H1 (cell line): ENCODE measurements around the gene MEF2C. TPM values are rescaled to one million over a fixed set of nuclear protein-coding genes. Genes with fewer than 3 reads are reported as not detected.

Experiments used
- CTCF ChIA-PET: fragments of 300-600 bp; sonication (Branson Sonifier 250); formaldehyde crosslinking; loops from one replicate; lab custom pipeline; 2021; ENCODE audit not compliant: partially characterized antibody; lab: Charles Lee
- POLR2A ChIA-PET: fragments of 300-600 bp; sonication (Branson Sonifier 250); formaldehyde crosslinking; loops from one replicate; lab custom pipeline; 2021; ENCODE audit warnings: inconsistent platforms; ENCODE audit not compliant: partially characterized antibody; lab: Charles Lee
- DNase-seq, 2 experiments: peaks; one replicate each; pipeline versions ENCODE4 v3.0.0 to v3.0.0-alpha.2; 2010 to 2022; ENCODE audit warnings: low spot score in 2 of 2, low read depth in 1 of 2, mixed read lengths in 1 of 2
- FAIRE-seq: peaks from 2 replicates; lab custom pipeline; 2011; peaks lifted over from hg19 to GRCh38; lab: Jason Lieb, UNC
- H2AFZ ChIP-seq: 2 replicates; pipeline ENCODE4 v1.8.1; 2012; ENCODE audit warnings: low read length, inconsistent platforms
- H2AK5ac ChIP-seq: 2 replicates; pipeline ENCODE4 v1.6.1; 2013; ENCODE audit warnings: low read depth, low read length
- H2BK120ac ChIP-seq: replicated peaks from 2 replicates; pipeline ENCODE3; 2013; ENCODE audit warnings: low read depth, low read length, inconsistent platforms
- H2BK12ac ChIP-seq: 2 replicates; pipeline ENCODE4 v1.6.1; 2013; ENCODE audit warnings: low read depth, low read length
- H2BK15ac ChIP-seq: 2 replicates; pipeline ENCODE4 v1.6.1; 2013; ENCODE audit warnings: low read length
- H2BK20ac ChIP-seq: 2 replicates; pipeline ENCODE4 v1.6.1; 2013; ENCODE audit warnings: low read length
- H2BK5ac ChIP-seq: 2 replicates; pipeline ENCODE4 v1.6.1; 2013; ENCODE audit warnings: low read depth, low read length
- H3K14ac ChIP-seq: 2 replicates; pipeline ENCODE4 v1.6.1; 2013; ENCODE audit warnings: inconsistent platforms; ENCODE audit not compliant: insufficient read length
- H3K18ac ChIP-seq: 2 replicates; pipeline ENCODE4 v1.6.1; 2013; ENCODE audit warnings: low read length; ENCODE audit errors: extremely low read depth
- H3K23ac ChIP-seq: 2 replicates; pipeline ENCODE4 v1.6.1; 2013; ENCODE audit warnings: inconsistent platforms; ENCODE audit not compliant: insufficient read length
- H3K23me2 ChIP-seq: 2 replicates; pipeline ENCODE4 v1.6.1; 2013; ENCODE audit warnings: low read depth, low read length
- H3K27ac ChIP-seq: 2 replicates; pipeline ENCODE4 v1.6.1; 2011; ENCODE audit warnings: low read depth, low read length, inconsistent platforms
- H3K27me3 ChIP-seq, 4 experiments: replicated peaks in 1 of 4; 1 replicate in 1 of 4; 2 replicates in 3 of 4; pipeline versions ENCODE4 v1.6.1 to v1.8.1; 2011 to 2013; ENCODE audit warnings: low read length in 3 of 4, mild to moderate bottlenecking in 3 of 4, inconsistent platforms in 2 of 4, mixed read lengths in 2 of 4, moderate library complexity in 1 of 4; ENCODE audit not compliant: control insufficient read depth in 3 of 4, insufficient read depth in 3 of 4; ENCODE audit errors: extremely low read depth in 1 of 4
- H3K36me3 ChIP-seq, 4 experiments: 2 replicates each; pipeline versions ENCODE4 v1.6.1 to v1.8.1; 2011 to 2013; ENCODE audit warnings: mild to moderate bottlenecking in 4 of 4, low read length in 3 of 4, moderate library complexity in 2 of 4, control low read depth in 1 of 4, inconsistent platforms in 1 of 4; ENCODE audit not compliant: insufficient read depth in 4 of 4, control insufficient read depth in 2 of 4
- H3K4ac ChIP-seq: replicated peaks from 2 replicates; pipeline ENCODE3; 2013; ENCODE audit warnings: low read length, low read depth, mixed read lengths, inconsistent platforms; ENCODE audit not compliant: insufficient read length
- H3K4me1 ChIP-seq, 4 experiments: replicated peaks in 1 of 4; 1 replicate in 1 of 4; 2 replicates in 3 of 4; pipeline versions ENCODE4 v1.6.1 to v1.8.1; 2011 to 2013; ENCODE audit warnings: low read length in 3 of 4, inconsistent platforms in 2 of 4, mixed read lengths in 1 of 4; ENCODE audit not compliant: insufficient read depth in 4 of 4, control insufficient read depth in 3 of 4
- H3K4me2 ChIP-seq, 2 experiments: 2 replicates each; pipeline versions ENCODE4 v1.6.1 to v1.8.1; 2011 to 2013; ENCODE audit warnings: low read depth in 2 of 2, low read length in 2 of 2, control low read depth in 1 of 2, inconsistent platforms in 1 of 2, mild to moderate bottlenecking in 1 of 2; ENCODE audit not compliant: insufficient read depth in 1 of 2
- H3K4me3 ChIP-seq, 4 experiments: fragments of 200-600, 300-600 bp in 1 of 4; sonication (generic), shearing (Covaris generic), sonication (Bioruptor Twin) in 1 of 4; 2 replicates each; pipeline versions ENCODE4 v1.5.1 to v1.8.1; 2011 to 2016; ENCODE audit warnings: low read length in 4 of 4, low read depth in 3 of 4, control low read depth in 2 of 4, inconsistent platforms in 2 of 4, mild to moderate bottlenecking in 2 of 4, mixed read lengths in 1 of 4, moderate library complexity in 1 of 4; ENCODE audit not compliant: insufficient read depth in 2 of 4; ENCODE audit errors: extremely low read depth in 1 of 4
- H3K56ac ChIP-seq: replicated peaks from 2 replicates; pipeline ENCODE3; 2013; ENCODE audit warnings: low read depth, mild to moderate bottlenecking, mixed read lengths, low read length, inconsistent platforms; ENCODE audit not compliant: insufficient read length
- H3K79me1 ChIP-seq: 2 replicates; pipeline ENCODE4 v1.6.1; 2013; ENCODE audit warnings: low read depth, low read length, control low read depth
- H3K79me2 ChIP-seq, 2 experiments: 2 replicates each; pipeline versions ENCODE4 v1.6.1 to v1.8.1; 2012 to 2013; ENCODE audit warnings: low read length in 2 of 2, mild to moderate bottlenecking in 2 of 2, inconsistent platforms in 1 of 2; ENCODE audit not compliant: insufficient read depth in 2 of 2, control insufficient read depth in 1 of 2
- H3K9ac ChIP-seq, 4 experiments: replicated peaks in 1 of 4; 1 replicate in 1 of 4; 2 replicates in 3 of 4; pipeline versions ENCODE4 v1.6.1 to v1.8.1; 2011 to 2013; ENCODE audit warnings: low read depth in 3 of 4, low read length in 3 of 4, control low read depth in 2 of 4, mild to moderate bottlenecking in 2 of 4, moderate library complexity in 2 of 4, inconsistent platforms in 1 of 4; ENCODE audit errors: extremely low read depth in 1 of 4
- H3K9me3 ChIP-seq, 2 experiments: 2 replicates each; pipeline versions ENCODE4 v1.6.1 to v1.8.1; 2012 to 2013; ENCODE audit warnings: mild to moderate bottlenecking in 2 of 2, moderate library complexity in 2 of 2, control low read depth in 1 of 2, inconsistent platforms in 1 of 2, low read depth in 1 of 2, low read length in 1 of 2, mixed read lengths in 1 of 2; ENCODE audit not compliant: insufficient read depth in 2 of 2
- H4K20me1 ChIP-seq, 2 experiments: replicated peaks in 1 of 2; 2 replicates each; pipeline versions ENCODE3 to v1.8.1; 2011 to 2013; ENCODE audit warnings: inconsistent platforms in 2 of 2, low read length in 2 of 2, mild to moderate bottlenecking in 1 of 2; ENCODE audit not compliant: insufficient read depth in 2 of 2, control insufficient read depth in 1 of 2
- H4K5ac ChIP-seq: 2 replicates; pipeline ENCODE4 v1.6.1; 2013; ENCODE audit warnings: low read length, low read depth, mixed read lengths, inconsistent platforms; ENCODE audit not compliant: insufficient read length
- H4K8ac ChIP-seq: 2 replicates; pipeline ENCODE4 v1.8.0; 2013; ENCODE audit warnings: mild to moderate bottlenecking, moderate library complexity, low read length, inconsistent platforms; ENCODE audit not compliant: insufficient read depth; ENCODE audit errors: extremely low read depth
- H4K91ac ChIP-seq: replicated peaks from 2 replicates; pipeline ENCODE3; 2013; ENCODE audit warnings: low read length, mixed read lengths, inconsistent platforms; ENCODE audit not compliant: insufficient read length
- BACH1 ChIP-seq: IDR thresholded peaks from 2 replicates; pipeline ENCODE4 v1.6.1; 2012; ENCODE audit warnings: low read length, improper control_type of control experiment
- BCL11A ChIP-seq, 2 experiments: IDR thresholded peaks; one replicate each; pipeline ENCODE4 v1.6.1; 2011; ENCODE audit warnings: low read depth in 2 of 2, low read length in 2 of 2, mild to moderate bottlenecking in 2 of 2
- CBX5 ChIP-seq: fragments of 300-800, 300-1000 bp; sonication (generic); IDR thresholded peaks from 2 replicates; pipeline ENCODE4 v1.7.1; 2016; ENCODE audit warnings: antibody characterized with exemption, low read length, low read depth
- EGR1 ChIP-seq: IDR thresholded peaks from 2 replicates; pipeline ENCODE4 v1.6.1; 2011; ENCODE audit warnings: low read depth, low read length, borderline replicate concordance
- EP300 ChIP-seq, 2 experiments: IDR thresholded peaks; 1 replicate in 1 of 2; 2 replicates in 1 of 2; pipeline ENCODE4 v1.6.1; 2011 to 2012; ENCODE audit warnings: low read depth in 2 of 2, low read length in 2 of 2, mild to moderate bottlenecking in 2 of 2, borderline replicate concordance in 1 of 2, inconsistent platforms in 1 of 2, moderate library complexity in 1 of 2
- HDAC2 ChIP-seq, 2 experiments: fragments of 300-600 bp in 1 of 2; sonication (generic) in 1 of 2; IDR thresholded peaks; 2 replicates each; pipeline ENCODE4 v1.6.1; 2011 to 2012; ENCODE audit warnings: low read depth in 2 of 2, low read length in 2 of 2, mild to moderate bottlenecking in 2 of 2, moderate library complexity in 2 of 2, borderline replicate concordance in 1 of 2, inconsistent platforms in 1 of 2
- JUND ChIP-seq: IDR thresholded peaks from 2 replicates; pipeline ENCODE4 v1.6.1; 2011; ENCODE audit warnings: mild to moderate bottlenecking, improper control_type of control experiment, low read length
- KDM5A ChIP-seq: fragments of 200-600 bp; IDR thresholded peaks from 2 replicates; pipeline ENCODE4 v1.7.1; 2012; ENCODE audit warnings: mild to moderate bottlenecking, low read length, inconsistent platforms, mixed read lengths
- RNF2 ChIP-seq: fragments of 200-900, 300-1000 bp; sonication (generic); IDR thresholded peaks from 2 replicates; pipeline ENCODE4 v1.7.1; 2016; ENCODE audit warnings: borderline replicate concordance, low read depth, mild to moderate bottlenecking, antibody characterized with exemption, low read length; ENCODE audit not compliant: poor library complexity, severe bottlenecking; ENCODE audit errors: missing control alignments
- SAP30 ChIP-seq: fragments of 300-600 bp; sonication (generic); IDR thresholded peaks from 2 replicates; pipeline ENCODE4 v1.7.1; 2012; ENCODE audit warnings: low read length, moderate library complexity, mild to moderate bottlenecking, inconsistent platforms; ENCODE audit not compliant: insufficient read depth, insufficient replicate concordance
- TAF1 ChIP-seq: IDR thresholded peaks from 2 replicates; pipeline ENCODE4 v1.6.1; 2011; ENCODE audit warnings: mild to moderate bottlenecking, low read depth, low read length
- WGBS, 2 experiments: shearing (Covaris generic) in 1 of 2; methylation state at CpG; one replicate each; pipeline versions ENCODE4 v1.1.6 to v1.1.7; 2013 to 2015; ENCODE audit warnings: low lambda C conversion rate in 2 of 2, mixed read lengths in 2 of 2, inconsistent platforms in 1 of 2, low coverage in 1 of 2, missing lambda C conversion rate in 1 of 2; ENCODE audit not compliant: insufficient replicate concordance in 2 of 2, insufficient coverage in 1 of 2, insufficient read length in 1 of 2; ENCODE audit errors: extremely low coverage in 1 of 2, missing lambda C conversion rate in 1 of 2; 5-methylcytosine and 5-hydroxymethylcytosine counted together
- polyA plus RNA-seq, 7 experiments: library from polyadenylated mRNA; depleted of rRNA in 3 of 7; stranded (reverse) in 5 of 7; unstranded in 2 of 7; fragments of >200 nt in 5 of 7; fragments of 200-250 nt in 2 of 7; gene quantifications; 1 replicate in 5 of 7; 2 replicates in 1 of 7; 4 replicates in 1 of 7; pipeline versions ENCODE4 v1.2.1 to v1.2.3, GENCODE V29; 2011 to 2013; ENCODE audit warnings: missing spikeins in 2 of 7, mixed read lengths in 2 of 7
- total RNA-seq: library from RNA; stranded (reverse); fragmentation: NEBNext Ultra II Directional; extraction: Animal tissue kit (Norgen Biotek cat#: 25700); gene quantifications from 2 replicates; pipeline ENCODE4 v1.2.1, GENCODE V29; 2021
- TF ChIP-seq, protein P1 (sequence below): IDR thresholded peaks from 2 replicates; pipeline ENCODE4 v1.6.1; 2011; ENCODE audit warnings: low read depth, mild to moderate bottlenecking, low read length; ENCODE audit not compliant: insufficient read depth

Gene MEF2C
- total and polyA plus RNA-seq, 2 of the 8 experiments (the other 6 are each of a cell fraction or from before 2014, with no cell fraction given), result 0.59 to 0.99 TPM

DNA sequence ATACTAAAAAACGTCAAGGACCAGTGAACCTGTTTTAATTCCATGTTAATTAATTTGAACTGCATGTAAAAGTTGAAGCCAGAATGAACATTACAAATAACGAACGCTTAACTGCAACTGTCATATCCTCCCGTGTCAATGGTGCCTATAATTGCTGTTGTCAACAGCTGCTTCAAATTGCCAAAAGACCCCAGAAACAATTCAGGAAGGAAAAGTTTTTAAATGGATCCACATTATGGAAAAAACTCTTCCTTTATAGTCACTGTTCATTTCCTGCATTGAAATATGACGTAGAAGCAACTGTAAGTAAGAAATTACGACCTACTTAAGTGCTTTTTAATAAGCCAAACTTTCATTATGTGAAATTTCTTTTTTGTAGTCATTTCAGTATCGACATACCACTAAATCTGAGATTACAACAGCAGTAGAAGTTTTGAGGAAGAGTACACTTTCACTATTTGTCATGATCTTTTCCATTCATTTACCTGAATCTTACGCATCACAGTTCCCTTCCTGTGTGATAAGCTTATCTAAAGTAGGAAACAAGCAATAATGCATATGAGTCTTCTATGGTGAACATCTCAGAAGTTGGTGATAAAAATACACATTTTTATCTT lies 37.8 kb downstream of the MEF2C start:
- TF ChIP-seq TAF1, result no peak
- no peak for TF ChIP-seq HDAC2 (IDR thresholded peaks at IDR 0.05; ENCODE audit: borderline replicate concordance in 1 of 2, low read depth in 2 of 2, low read length in 2 of 2)
- no peak for TF ChIP-seq BACH1
- no peak for TF ChIP-seq RNF2
- TF ChIP-seq, protein P1, sequence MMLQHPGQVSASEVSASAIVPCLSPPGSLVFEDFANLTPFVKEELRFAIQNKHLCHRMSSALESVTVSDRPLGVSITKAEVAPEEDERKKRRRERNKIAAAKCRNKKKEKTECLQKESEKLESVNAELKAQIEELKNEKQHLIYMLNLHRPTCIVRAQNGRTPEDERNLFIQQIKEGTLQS, result no peak
- no peak for TF ChIP-seq JUND
- TF ChIP-seq KDM5A, result no peak
- TF ChIP-seq BCL11A (IDR thresholded peaks at IDR 0.05; ENCODE audit: low read depth in 2 of 2, low read length in 2 of 2), result no peak
- no peak for TF ChIP-seq CBX5
- no peak for TF ChIP-seq SAP30
- TF ChIP-seq EGR1, result no peak
- no peak for TF ChIP-seq EP300 (IDR thresholded peaks at IDR 0.05; ENCODE audit: borderline replicate concordance in 1 of 2, low read depth in 2 of 2, low read length in 2 of 2)
- Histone ChIP-seq H2BK12ac (no peak overlapping the region), H3K4ac (no peak overlapping the region), H4K8ac (no peak overlapping the region), H2BK15ac (no peak overlapping the region), H3K27me3 (no peaks in the 10 kb centered on the region), H3K79me2 (no peaks in the 10 kb centered on the region), H3K23me2 (no peaks in the 10 kb centered on the region), H3K27ac (no peak overlapping the region), H3K4me3 (no peak overlapping the region), H3K9me3 (no peaks in the 10 kb centered on the region), H3K4me1 (no peaks in the 10 kb centered on the region), H2BK5ac (no peak overlapping the region), H4K20me1 (no peaks in the 10 kb centered on the region), H3K4me2 (no peak overlapping the region), H3K56ac (no peak overlapping the region), H4K91ac (no peak overlapping the region), H3K36me3 (no peaks in the 10 kb centered on the region), H2AFZ (no peak overlapping the region), H2BK20ac (no peak overlapping the region), H3K9ac (peak overlapping the region in 1 of 4 experiments; percentile 8; a peak in 1 of 7 replicates), H2BK120ac (no peak overlapping the region), H3K23ac (no peak overlapping the region), H3K18ac (no peak overlapping the region), H4K5ac (no peak overlapping the region), H2AK5ac (no peak overlapping the region), H3K79me1 (no peaks in the 10 kb centered on the region), H3K14ac (no peak overlapping the region)
- no peak for DNase-seq
- CTCF ChIA-PET, result interaction anchor here (0.7 kb wide), 1 partner anchor 17 kb away, joined by 3 read pairs; no protein-coding TSS in a partner anchor
- no peak for FAIRE-seq
- WGBS, 2 experiments, result 86% methylated on average over 8 of the region's 8 CpGs; no CpG with 5 or more reads in 1 of the 2 experiments
- POLR2A ChIA-PET, result no interaction called here
